Stimulated activated CD4-positive, alpha-beta T cell treated with anti-CD3 and anti-CD28 coated beads, Interleukin-1b, Interleukin-23, amount 100 ng/mL, for 4 hours (primary cell): ENCODE data around the gene PPP1R37.

Experiments
- DNase-seq, 2 donors: peaks; one replicate each; pipeline ENCODE4 v3.0.0-alpha.2; 2020; ENCODE audit warnings: low read depth in 2 of 2

The PPP1R37 gene, protein sequence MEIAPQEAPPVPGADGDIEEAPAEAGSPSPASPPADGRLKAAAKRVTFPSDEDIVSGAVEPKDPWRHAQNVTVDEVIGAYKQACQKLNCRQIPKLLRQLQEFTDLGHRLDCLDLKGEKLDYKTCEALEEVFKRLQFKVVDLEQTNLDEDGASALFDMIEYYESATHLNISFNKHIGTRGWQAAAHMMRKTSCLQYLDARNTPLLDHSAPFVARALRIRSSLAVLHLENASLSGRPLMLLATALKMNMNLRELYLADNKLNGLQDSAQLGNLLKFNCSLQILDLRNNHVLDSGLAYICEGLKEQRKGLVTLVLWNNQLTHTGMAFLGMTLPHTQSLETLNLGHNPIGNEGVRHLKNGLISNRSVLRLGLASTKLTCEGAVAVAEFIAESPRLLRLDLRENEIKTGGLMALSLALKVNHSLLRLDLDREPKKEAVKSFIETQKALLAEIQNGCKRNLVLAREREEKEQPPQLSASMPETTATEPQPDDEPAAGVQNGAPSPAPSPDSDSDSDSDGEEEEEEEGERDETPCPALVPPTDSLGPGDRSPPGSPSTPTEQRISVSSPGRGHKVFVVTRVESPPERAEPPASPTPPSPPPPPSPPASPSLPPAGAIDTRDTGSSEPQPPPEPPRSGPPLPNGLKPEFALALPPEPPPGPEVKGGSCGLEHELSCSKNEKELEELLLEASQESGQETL

GRCh38 chr19:45092747-45093678 lies at the start of gene PPP1R37:
Gene PPP1R37 (plus strand): TSS chr19:45093179. CDS start chr19:45093326, 147 bp downstream.
- DNase-seq: peak; percentile 85 to 90

DNA sequence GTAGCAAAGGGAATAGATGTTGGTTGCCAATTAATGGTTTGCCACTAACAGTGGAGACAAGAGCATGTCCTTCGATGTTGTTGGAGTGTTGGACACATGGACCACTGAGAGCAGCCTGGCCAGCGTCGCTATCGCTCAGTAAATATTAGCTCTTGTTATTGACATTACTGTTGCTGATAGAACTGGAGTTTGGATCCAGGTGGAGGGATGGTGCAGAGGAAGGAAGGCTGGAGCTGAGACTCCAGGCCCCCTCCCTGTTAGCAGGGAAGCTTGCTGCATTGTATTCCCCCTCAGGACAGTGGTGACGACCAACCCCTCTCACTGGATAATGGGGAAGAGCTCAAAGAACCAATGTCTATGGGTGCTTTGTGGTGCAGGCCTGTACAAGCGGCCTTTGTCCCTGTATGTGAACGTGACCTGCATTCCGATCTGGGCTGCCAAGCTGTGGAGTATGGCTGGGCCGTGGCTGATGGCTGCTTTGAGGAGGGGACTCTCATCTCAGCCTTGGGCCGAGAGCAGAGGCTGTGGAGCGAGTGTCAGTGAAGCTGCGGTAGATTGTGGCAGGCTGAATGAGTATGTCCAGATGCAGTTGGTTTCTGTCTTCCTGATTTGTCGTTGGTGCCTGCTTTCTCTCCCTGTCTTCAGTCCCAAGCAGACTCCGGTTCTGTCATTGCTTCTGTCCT lies 47.2 kb upstream of the PPP1R37 start:
- DNase-seq: no peak

DNA sequence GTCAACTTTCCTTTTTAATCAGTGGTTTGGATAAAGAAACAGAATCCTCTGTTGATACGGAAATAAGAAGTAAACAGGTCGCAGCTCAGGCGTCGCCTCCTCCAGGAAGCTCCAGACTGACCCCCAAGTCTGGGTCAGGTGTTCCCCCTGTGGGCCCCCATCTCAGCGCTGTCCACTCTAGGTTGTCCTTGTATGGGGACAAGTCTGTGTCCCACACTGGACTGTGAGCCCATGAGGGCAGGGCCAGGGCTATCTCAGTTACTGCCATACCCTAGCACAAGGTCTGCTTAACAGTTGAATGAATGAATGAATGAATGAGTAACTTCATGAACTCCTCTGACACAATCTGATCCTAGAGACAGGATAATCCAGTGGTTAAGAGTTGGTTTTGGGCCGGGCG lies 46.6 kb upstream of the PPP1R37 start:
- DNase-seq: no peak

DNA sequence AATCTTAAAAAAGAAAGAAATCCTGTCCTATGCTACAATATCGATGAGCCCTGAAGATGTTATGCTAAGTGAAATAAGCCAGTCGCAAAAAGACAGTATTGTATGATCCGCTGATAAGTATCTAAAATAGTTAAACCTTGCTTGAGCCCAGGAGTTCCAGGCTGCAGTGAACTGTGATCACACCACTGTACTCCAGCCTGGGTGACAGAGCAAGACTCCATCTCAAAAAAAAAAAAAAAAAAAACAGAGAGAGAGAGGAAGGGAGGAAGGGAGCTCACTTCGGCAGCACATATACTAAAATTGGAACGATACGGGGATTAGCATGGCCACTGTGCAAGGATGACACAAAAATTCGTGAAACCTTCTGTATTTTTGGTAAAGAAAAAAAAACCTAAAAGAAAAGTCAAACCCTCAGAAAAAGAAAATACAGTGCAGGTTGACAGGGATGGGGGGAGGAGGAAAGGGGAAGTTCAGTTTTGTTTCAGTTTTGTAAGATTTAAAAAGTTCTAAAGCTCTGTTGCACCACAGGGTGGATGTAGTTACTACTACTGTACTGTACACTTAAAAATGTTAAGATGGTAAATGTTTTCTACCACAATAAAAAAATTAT lies 45.7 kb upstream of the PPP1R37 start:
- DNase-seq: no peak

DNA sequence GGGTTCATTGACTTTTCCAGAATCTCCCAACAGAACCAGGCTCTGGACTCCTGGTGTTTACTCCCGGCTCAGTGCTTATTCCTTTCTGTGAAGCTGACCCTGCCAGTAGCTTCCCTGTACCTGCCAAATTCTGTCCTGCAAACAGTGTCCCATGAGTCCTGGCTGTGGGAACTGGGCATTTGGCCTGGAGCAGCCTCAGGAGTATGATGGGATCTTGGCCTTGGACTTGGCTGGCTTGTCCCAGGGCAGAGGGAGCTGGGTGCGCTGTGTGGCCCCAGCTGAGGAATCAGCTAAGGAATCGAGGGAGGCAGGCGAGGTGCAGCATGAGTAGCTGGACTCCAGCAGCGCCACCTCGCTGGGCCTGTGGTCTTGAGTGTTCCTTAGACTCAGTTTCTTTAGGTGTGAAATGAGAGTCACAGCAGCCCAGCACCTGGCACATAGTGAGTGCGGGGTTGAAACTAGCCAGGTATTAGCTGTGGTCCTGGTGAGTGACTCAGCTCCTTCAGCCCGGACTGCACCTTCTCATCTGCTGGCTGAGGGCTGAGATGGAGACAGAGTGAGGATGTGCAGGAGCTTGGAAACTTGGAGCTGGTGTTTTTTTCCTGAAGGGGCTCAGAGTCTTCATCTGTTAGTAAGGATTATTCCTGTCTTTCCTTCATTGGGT lies 43.8 kb upstream of the PPP1R37 start:
- no peak for DNase-seq

- DNase-seq: no peak
Measured at GRCh38 chr19:45050036-45050435, 42.9 kb upstream of the PPP1R37 start.

DNA sequence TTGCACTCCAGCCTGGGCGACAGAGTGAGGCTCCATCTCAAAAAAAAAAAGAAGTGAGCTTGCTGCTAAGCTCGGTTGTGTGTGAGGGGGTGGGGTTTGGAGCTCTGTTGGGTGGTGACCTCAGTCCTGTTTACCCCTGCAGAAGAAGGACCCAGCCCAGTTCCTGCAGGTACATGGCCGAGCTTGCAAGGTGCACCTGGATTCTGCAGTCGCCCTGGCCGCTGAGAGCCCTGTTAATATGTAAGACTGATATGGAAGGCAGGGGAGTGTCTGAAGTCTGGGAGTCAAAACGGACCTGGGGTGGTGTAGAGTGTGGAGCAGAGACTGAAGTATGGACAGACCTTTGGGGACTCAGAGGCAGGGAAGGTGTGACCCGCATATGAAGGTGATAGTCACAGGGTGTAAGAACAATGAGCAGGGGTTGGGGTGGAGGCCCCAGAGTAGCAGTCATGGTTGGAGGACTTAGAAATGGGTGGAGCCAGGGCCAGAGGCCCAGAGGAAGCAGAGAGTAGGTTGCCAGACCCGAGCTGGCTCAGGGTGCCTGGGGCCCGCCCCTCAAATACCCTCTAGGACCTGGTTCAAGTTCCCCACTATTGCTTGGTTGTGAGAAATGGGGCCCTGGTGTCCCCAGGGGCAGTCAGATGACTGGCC lies 40.9 kb upstream of the PPP1R37 start:
- DNase-seq: no peak

GRCh38 chr19:45056831-45057230 lies 36.1 kb upstream of the PPP1R37 start:
- DNase-seq: no peak

DNA sequence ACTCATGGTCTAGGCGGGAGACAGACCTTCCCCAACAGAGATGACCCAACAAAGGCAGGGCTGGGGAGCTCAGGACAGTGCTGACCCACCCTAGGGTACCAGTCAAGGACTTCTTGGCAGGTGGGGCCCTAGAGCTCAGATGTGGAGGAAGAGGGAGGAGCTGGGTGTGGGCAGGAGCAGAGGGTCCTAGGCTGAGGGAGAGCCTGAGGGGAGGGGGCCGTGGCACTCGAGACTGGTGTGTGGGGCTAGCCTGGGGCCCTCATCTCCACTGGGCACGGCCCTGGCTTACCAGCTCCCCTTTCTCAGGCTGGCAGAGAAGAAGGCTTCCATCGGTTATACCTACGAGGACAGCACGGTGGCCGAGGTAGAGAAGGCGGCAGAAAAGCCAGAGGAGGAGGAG lies 35.5 kb upstream of the PPP1R37 start:
- no peak for DNase-seq

- DNase-seq: no peak
Measured at GRCh38 chr19:45058622-45059159, 34.3 kb upstream of the PPP1R37 start.

DNA sequence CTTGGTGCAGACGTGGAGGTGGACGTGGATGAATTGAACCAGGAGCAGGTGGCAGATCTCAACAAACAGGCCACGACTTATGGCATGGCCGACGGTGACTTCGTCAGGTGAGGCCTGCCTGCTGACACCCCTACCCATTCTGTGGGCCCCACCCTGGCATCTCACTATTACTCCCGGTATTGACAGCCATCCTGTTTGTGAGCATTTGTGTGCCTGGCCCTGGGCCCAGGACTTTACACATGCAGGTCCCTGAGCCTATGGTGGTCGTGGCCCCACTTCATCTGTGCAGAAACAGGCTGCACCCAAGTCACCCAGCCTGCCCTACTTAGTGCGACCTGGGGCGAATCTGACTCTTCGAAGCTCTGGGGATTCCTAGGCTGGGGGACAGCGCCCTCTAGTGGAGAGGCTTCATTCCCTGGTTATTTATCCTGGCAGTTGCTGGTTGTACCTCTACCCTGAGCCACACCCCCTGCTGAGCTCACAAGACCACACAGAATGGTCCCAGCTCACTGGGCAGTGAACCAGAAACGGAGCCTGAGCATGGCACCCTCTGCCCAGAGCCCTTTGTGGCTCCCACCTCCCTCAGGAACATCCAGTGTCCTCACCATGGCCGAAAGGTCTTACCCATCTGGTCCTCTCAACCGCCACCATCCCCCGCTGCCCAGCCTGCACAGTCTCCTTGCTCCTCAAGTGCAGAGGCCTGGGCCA lies 33.6 kb upstream of the PPP1R37 start:
- DNase-seq: peak; percentile 71 to 86

DNA sequence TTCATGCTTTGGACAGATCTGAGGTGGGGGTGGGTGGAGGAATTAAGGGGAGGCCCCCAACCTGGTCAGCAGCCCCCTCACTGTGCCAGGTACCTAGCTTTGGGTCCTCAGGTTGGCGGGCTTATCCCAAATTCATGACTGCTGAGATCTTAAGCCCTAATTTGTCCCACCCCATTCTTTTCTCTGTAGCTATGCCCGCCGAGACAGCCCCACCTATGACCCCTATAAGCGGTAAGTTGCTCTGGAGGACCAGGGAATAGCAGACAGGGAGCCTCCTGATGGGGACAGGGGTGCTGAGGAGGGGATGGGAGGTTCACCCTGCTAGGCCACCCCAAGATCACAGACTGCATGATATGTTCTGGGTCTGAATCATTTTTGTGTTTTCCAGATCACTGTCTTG lies 31.0 kb upstream of the PPP1R37 start:
- no peak for DNase-seq

DNA sequence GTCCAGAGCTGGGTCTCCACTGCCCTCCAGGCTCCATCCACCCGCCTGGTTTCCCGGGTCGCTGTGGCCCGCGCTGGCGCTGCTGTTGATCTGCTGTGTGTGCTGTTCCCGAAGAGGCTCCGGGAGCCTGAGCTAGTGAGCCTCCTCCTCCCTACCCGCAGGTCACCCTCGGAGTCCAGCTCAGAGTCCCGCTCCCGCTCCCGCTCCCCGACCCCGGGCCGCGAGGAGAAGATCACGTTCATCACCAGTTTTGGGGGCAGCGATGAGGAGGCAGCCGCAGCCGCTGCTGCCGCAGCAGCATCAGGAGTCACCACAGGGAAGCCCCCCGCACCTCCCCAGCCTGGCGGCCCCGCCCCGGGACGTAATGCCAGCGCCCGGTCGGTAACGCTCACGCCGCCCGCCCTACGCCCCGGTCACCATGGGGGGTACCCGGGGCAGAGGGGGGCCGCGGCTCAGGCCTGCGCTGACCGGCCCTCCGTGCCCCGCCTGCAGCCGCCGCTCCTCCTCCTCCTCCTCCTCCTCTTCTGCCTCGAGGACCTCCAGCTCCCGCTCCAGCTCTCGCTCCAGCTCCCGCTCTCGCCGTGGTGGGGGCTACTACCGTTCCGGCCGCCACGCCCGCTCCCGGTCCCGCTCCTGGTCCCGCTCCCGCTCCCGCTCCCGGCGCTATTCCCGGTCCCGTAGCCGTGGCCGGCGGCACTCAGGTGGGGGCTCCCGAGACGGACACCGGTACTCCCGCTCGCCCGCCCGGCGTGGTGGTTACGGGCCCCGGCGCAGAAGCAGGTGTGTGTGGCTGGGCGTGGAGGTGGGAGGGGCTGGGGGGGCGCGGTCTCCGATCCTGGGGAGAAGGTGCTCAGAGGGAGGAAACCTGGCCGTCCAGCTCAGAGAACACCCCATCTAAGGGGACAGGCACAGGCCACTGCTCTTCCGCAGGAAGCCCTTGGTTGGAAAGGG lies 28.9 kb upstream of the PPP1R37 start:
- no peak for DNase-seq

GRCh38 chr19:45066921-45067661 lies 25.9 kb upstream of the PPP1R37 start:
- no peak for DNase-seq

- no peak for DNase-seq
Measured at GRCh38 chr19:45068041-45068440, 24.9 kb upstream of the PPP1R37 start.

DNA sequence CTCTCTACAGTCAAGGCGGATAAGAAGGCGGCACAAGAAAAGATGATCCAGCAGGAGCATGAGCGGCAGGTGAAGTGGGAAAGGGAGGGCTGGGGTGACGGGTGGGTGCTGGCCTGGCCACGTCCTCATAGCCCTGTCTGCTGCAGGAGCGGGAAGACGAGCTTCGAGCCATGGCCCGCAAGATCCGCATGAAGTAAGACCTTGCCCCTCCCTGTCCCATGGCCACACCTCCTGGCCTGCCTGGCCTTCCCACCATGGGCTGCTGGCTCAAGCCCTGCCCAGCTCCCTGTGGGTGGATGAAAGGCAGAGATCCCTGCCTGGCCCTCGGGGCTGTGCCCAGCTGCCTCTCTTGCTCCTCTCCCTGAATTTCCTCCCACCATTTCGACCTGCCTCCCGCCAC lies 23.9 kb upstream of the PPP1R37 start:
- no peak for DNase-seq

DNA sequence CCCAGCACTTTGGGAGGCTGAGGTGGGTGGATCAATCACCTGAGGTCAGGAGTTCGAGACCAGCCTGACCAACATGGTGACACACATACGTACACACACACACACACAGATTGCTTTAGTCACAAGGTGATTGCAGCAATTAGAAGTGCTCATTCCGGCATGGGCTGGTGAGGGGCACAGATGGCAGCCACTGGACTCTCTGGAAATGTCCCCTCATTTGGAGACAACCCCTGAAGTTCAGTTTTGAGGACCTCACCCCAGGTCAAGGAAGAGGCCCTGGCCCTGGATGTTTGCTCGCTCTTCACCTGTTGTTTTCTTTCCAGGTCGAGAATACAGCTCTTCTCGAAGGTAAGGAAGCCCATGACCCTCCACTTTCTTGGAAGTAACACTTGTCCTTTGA lies 22.8 kb upstream of the PPP1R37 start:
- no peak for DNase-seq
